Epithelial cell of proximal tubule (primary cell): ENCODE measurements around the gene KCNB1. TPM values are rescaled to one million over a fixed set of nuclear protein-coding genes. Genes with fewer than 3 reads are reported as not detected.

Experiments used
- DNase-seq: peaks from one replicate; pipeline ENCODE4 v3.0.0-alpha.2; 2011; ENCODE audit warnings: low read depth
- H3K4me3 ChIP-seq: 2 replicates; pipeline ENCODE4 v1.5.1; 2011; ENCODE audit warnings: low read depth, mild to moderate bottlenecking, low read length
- CTCF ChIP-seq: conservative IDR thresholded peaks from 2 replicates; pipeline ENCODE4 v1.5.1; 2012; ENCODE audit warnings: low read depth, mild to moderate bottlenecking, low read length
- total RNA-seq: library from RNA; depleted of rRNA; stranded (reverse); fragments of >200 nt; gene quantifications from 2 replicates; pipeline ENCODE4 v1.2.3, GENCODE V29; 2015

KCNB1 gene
- total RNA-seq, 1 donor from 2014 or later = not detected

- no peak for TF ChIP-seq CTCF
- H3K4me3 ChIP-seq = no peak overlapping the region
- DNase-seq = no peak
Observed at GRCh38 chr20:49356676-49357075, 125.8 kb downstream of the KCNB1 start.

GRCh38 chr20:49354673-49355072 lies 127.8 kb downstream of the KCNB1 start:
- no peak for TF ChIP-seq CTCF
- DNase-seq = no peak
- H3K4me3 ChIP-seq = no peak overlapping the region

- H3K4me3 ChIP-seq = no peak overlapping the region
- no peak for TF ChIP-seq CTCF
- DNase-seq = no peak
Observed at GRCh38 chr20:49353348-49353747, 129.1 kb downstream of the KCNB1 start.

- H3K4me3 ChIP-seq = no peak overlapping the region
- DNase-seq = no peak
- TF ChIP-seq CTCF = no peak
Observed at GRCh38 chr20:49352751-49353150, 129.7 kb downstream of the KCNB1 start.

- TF ChIP-seq CTCF = no peak
- no peak for DNase-seq
- H3K4me3 ChIP-seq = no peak overlapping the region
Observed at GRCh38 chr20:49351775-49352174, 130.7 kb downstream of the KCNB1 start.

- TF ChIP-seq CTCF = no peak
- H3K4me3 ChIP-seq = no peak overlapping the region
- DNase-seq = no peak
Observed at GRCh38 chr20:49349694-49350252, 132.7 kb downstream of the KCNB1 start.

GRCh38 chr20:49349078-49349477 lies 133.4 kb downstream of the KCNB1 start:
- DNase-seq = no peak
- no peak overlapping the region for H3K4me3 ChIP-seq
- no peak for TF ChIP-seq CTCF
